Measurements from ENCODE around the gene WWOX.

The WWOX gene

GRCh38 chr16:78629173-78629572 lies 529.7 kb downstream of the WWOX start:
- Histone ChIP-seq H3K9ac (ENCODE audit: low read length) (no peak overlapping the region), H3K4me1 (ENCODE audit: control insufficient read depth, low read depth, low read length) (no peaks in the 10 kb centered on the region), H3K27me3 (ENCODE audit: control insufficient read depth, insufficient read depth, low read length) (no peaks in the 10 kb centered on the region), H3K4me3 (ENCODE audit: low read length) (no peak overlapping the region), H3K27ac (ENCODE audit: low read length) (no peak overlapping the region), H3K36me3 (ENCODE audit: control insufficient read depth, low read depth, low read length) (no peaks in the 10 kb centered on the region), H3K9me3 (ENCODE audit: control insufficient read depth, low read depth, low read length) (peaks cover 6% of the 10 kb centered on the region)

DNA sequence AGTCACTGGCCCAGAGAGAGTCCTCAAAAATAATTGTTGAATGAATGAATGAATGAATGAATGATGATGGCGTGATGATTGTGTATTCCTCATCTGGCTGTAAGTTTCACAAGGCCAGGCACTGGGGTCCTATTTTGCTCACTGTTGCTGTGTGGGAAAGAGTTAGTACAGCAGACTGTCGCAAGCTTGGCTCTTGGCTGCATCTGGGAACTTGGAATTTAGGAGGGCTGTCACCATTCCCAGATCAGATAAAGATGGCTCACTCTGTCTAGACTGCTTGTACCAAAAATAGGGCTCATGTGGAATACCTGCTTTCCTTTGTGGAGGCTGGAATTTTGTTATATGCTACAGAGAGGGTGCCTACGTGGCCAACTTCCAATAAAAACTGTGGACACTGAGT lies 530.6 kb downstream of the WWOX start:
- H3K36me3 ChIP-seq (ENCODE audit: control insufficient read depth, low read depth, low read length): no peaks in the 10 kb centered on the region
- H3K4me3 ChIP-seq (ENCODE audit: low read length): no peak overlapping the region
- no peaks in the 10 kb centered on the region for H3K4me1 ChIP-seq (ENCODE audit: control insufficient read depth, low read depth, low read length)
- no peak overlapping the region for H3K27ac ChIP-seq (ENCODE audit: low read length)
- no peaks in the 10 kb centered on the region for H3K27me3 ChIP-seq (ENCODE audit: control insufficient read depth, insufficient read depth, low read length)
- peaks cover 6% of the 10 kb centered on the region for H3K9me3 ChIP-seq (ENCODE audit: control insufficient read depth, low read depth, low read length)
- H3K9ac ChIP-seq (ENCODE audit: low read length): no peak overlapping the region

DNA sequence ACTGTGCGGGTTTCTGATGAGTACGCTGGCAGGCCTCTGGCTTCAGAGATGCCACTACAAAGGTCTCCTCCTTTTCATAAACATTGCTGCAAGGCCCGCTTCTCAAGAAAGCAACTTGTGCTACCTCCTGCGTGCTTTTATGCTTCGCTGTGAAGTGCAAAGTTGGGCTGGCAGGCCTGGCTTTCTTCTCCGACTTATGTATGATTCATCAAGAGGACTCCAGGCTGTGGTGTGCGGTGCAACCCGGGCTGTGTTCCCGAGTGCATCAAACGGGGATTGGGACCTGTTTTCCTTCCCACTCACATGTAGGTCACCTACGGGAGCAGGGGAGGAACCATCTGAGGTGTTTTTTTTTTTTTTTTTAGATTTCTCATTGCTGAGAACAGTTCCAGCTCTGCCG lies 534.1 kb downstream of the WWOX start:
- Histone ChIP-seq H3K36me3 (ENCODE audit: control insufficient read depth, low read depth, low read length) (no peaks in the 10 kb centered on the region), H3K9ac (ENCODE audit: low read length) (no peak overlapping the region), H3K4me1 (ENCODE audit: control insufficient read depth, low read depth, low read length) (no peaks in the 10 kb centered on the region), H3K9me3 (ENCODE audit: control insufficient read depth, low read depth, low read length) (peaks cover 6% of the 10 kb centered on the region), H3K4me3 (ENCODE audit: low read length) (no peak overlapping the region), H3K27me3 (ENCODE audit: control insufficient read depth, insufficient read depth, low read length) (no peaks in the 10 kb centered on the region), H3K27ac (ENCODE audit: low read length) (no peak overlapping the region)

- H3K36me3 ChIP-seq (ENCODE audit: control insufficient read depth, low read depth, low read length): no peaks in the 10 kb centered on the region
- no peak overlapping the region for H3K4me3 ChIP-seq (ENCODE audit: low read length)
- H3K27me3 ChIP-seq (ENCODE audit: control insufficient read depth, insufficient read depth, low read length): no peaks in the 10 kb centered on the region
- no peak overlapping the region for H3K9ac ChIP-seq (ENCODE audit: low read length)
- no peaks in the 10 kb centered on the region for H3K4me1 ChIP-seq (ENCODE audit: control insufficient read depth, low read depth, low read length)
- H3K27ac ChIP-seq (ENCODE audit: low read length): no peak overlapping the region
- H3K9me3 ChIP-seq (ENCODE audit: control insufficient read depth, low read depth, low read length): no peaks in the 10 kb centered on the region
These were observed 536.4 kb downstream of the WWOX start for GRCh38 chr16:78635807-78636206.

DNA sequence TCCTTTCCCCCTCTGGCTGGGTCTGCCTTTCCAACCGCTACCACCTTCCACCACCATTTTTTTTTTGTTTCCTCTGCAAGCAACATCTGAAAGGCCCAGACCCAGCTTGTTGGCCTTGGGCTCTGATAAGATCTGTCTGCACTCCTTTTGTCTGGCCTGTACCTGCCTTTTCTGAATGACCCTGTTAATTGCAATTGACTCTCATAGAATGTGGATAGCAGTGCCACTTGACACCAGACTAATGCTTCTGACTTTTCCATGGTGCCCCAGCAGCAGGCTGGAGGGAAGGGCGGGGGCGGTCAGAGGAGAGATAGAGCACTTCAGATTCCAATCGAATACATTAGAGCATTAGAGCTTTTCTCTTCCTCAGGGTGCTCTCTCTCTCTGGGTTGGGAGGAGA lies 538.9 kb downstream of the WWOX start:
- Histone ChIP-seq H3K27me3 (ENCODE audit: control insufficient read depth, insufficient read depth, low read length) (no peaks in the 10 kb centered on the region), H3K9me3 (ENCODE audit: control insufficient read depth, low read depth, low read length) (no peaks in the 10 kb centered on the region), H3K27ac (ENCODE audit: low read length) (no peak overlapping the region), H3K36me3 (ENCODE audit: control insufficient read depth, low read depth, low read length) (no peaks in the 10 kb centered on the region), H3K4me1 (ENCODE audit: control insufficient read depth, low read depth, low read length) (peaks cover 10% of the 10 kb centered on the region), H3K4me3 (ENCODE audit: low read length) (no peak overlapping the region), H3K9ac (ENCODE audit: low read length) (no peak overlapping the region)

- H3K27ac ChIP-seq (ENCODE audit: low read length): no peak overlapping the region
- no peak overlapping the region for H3K4me3 ChIP-seq (ENCODE audit: low read length)
- peaks cover 10% of the 10 kb centered on the region for H3K4me1 ChIP-seq (ENCODE audit: control insufficient read depth, low read depth, low read length)
- H3K9ac ChIP-seq (ENCODE audit: low read length): no peak overlapping the region
- no peaks in the 10 kb centered on the region for H3K27me3 ChIP-seq (ENCODE audit: control insufficient read depth, insufficient read depth, low read length)
- H3K9me3 ChIP-seq (ENCODE audit: control insufficient read depth, low read depth, low read length): no peaks in the 10 kb centered on the region
- no peaks in the 10 kb centered on the region for H3K36me3 ChIP-seq (ENCODE audit: control insufficient read depth, low read depth, low read length)
These were observed 540.3 kb downstream of the WWOX start for GRCh38 chr16:78639775-78640174.

DNA sequence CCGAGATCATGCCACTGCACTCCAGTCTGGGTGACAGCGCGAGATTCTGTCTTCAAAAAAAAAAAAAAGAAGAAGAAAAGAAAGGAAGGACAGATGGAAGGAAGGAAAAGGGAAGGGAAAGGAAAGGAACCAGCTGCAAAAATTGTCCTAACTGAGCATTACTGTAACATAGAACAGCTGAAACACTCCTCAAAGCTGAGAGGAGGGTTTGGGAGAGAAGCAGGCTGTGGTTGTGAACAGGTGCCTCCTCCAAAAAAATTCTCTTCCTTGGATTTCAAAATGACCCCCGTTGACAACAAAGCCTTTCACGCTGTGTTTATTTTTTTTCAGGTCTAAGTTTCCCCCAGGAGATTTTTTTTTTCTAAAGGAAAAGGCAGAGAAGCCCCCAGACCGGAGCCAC lies 541.4 kb downstream of the WWOX start:
- Histone ChIP-seq H3K9ac (ENCODE audit: low read length) (no peak overlapping the region), H3K4me1 (ENCODE audit: control insufficient read depth, low read depth, low read length) (peaks cover 10% of the 10 kb centered on the region), H3K9me3 (ENCODE audit: control insufficient read depth, low read depth, low read length) (no peaks in the 10 kb centered on the region), H3K36me3 (ENCODE audit: control insufficient read depth, low read depth, low read length) (no peaks in the 10 kb centered on the region), H3K4me3 (ENCODE audit: low read length) (peak overlapping the region; percentile 13), H3K27ac (ENCODE audit: low read length) (no peak overlapping the region), H3K27me3 (ENCODE audit: control insufficient read depth, insufficient read depth, low read length) (no peaks in the 10 kb centered on the region)

DNA sequence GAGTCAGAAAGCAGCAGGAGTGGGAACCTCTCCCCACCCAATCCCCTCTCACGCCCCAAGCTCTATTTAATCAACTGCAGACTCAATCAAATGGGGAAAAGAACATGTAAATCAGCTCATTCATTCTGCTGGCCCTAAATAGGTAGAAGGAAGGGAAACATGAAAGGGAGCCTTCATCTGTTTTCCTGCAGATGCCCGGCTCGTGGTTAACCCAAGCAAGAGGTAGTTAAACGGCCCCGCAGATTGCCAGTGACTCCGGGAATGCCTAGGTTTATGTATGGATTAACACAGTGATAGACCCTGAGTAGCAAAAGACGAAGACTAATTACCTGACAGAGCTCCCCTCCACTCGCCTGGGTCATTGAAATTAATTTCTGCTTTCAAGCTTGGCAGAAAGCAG lies 542.0 kb downstream of the WWOX start:
- peaks cover 10% of the 10 kb centered on the region for H3K4me1 ChIP-seq (ENCODE audit: control insufficient read depth, low read depth, low read length)
- no peaks in the 10 kb centered on the region for H3K36me3 ChIP-seq (ENCODE audit: control insufficient read depth, low read depth, low read length)
- no peaks in the 10 kb centered on the region for H3K27me3 ChIP-seq (ENCODE audit: control insufficient read depth, insufficient read depth, low read length)
- H3K4me3 ChIP-seq (ENCODE audit: low read length): peak overlapping the region; percentile 13
- H3K9me3 ChIP-seq (ENCODE audit: control insufficient read depth, low read depth, low read length): no peaks in the 10 kb centered on the region
- H3K9ac ChIP-seq (ENCODE audit: low read length): no peak overlapping the region
- H3K27ac ChIP-seq (ENCODE audit: low read length): no peak overlapping the region

GRCh38 chr16:78642621-78643285 lies 543.3 kb downstream of the WWOX start:
- Histone ChIP-seq H3K27me3 (ENCODE audit: control insufficient read depth, insufficient read depth, low read length) (no peaks in the 10 kb centered on the region), H3K9ac (ENCODE audit: low read length) (no peak overlapping the region), H3K36me3 (ENCODE audit: control insufficient read depth, low read depth, low read length) (no peaks in the 10 kb centered on the region), H3K4me3 (ENCODE audit: low read length) (no peak overlapping the region), H3K9me3 (ENCODE audit: control insufficient read depth, low read depth, low read length) (no peaks in the 10 kb centered on the region), H3K27ac (ENCODE audit: low read length) (no peak overlapping the region), H3K4me1 (ENCODE audit: control insufficient read depth, low read depth, low read length) (peaks cover 10% of the 10 kb centered on the region)

- Histone ChIP-seq H3K4me3 (ENCODE audit: low read length) (no peak overlapping the region), H3K9me3 (ENCODE audit: control insufficient read depth, low read depth, low read length) (no peaks in the 10 kb centered on the region), H3K4me1 (ENCODE audit: control insufficient read depth, low read depth, low read length) (peaks cover 10% of the 10 kb centered on the region), H3K36me3 (ENCODE audit: control insufficient read depth, low read depth, low read length) (no peaks in the 10 kb centered on the region), H3K27ac (ENCODE audit: low read length) (no peak overlapping the region), H3K9ac (ENCODE audit: low read length) (no peak overlapping the region), H3K27me3 (ENCODE audit: control insufficient read depth, insufficient read depth, low read length) (no peaks in the 10 kb centered on the region)
These were observed 546.2 kb downstream of the WWOX start for GRCh38 chr16:78645657-78646056.

- no peaks in the 10 kb centered on the region for H3K9me3 ChIP-seq (ENCODE audit: control insufficient read depth, low read depth, low read length)
- no peaks in the 10 kb centered on the region for H3K36me3 ChIP-seq (ENCODE audit: control insufficient read depth, low read depth, low read length)
These were observed 547.6 kb downstream of the WWOX start for GRCh38 chr16:78647019-78647418.

DNA sequence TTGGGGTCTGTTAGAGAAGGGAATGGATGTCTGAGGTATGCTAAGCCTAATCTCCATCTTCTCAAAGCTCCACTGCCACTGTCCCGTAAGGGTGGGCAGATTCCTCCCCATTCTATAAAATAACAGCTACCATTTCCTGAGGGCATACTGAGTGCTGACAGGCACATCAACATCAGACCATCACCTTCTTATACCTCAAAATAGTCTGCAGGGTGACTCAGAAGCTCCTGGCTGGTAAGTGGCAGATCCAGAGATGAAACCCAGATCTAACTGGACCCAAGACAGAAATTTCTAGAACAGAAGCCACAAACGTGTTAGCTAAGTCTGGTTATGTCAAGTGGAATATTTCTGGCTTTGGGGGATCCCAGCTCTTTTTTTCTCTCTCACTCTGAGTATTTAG lies 548.0 kb downstream of the WWOX start:
- Histone ChIP-seq H3K9me3 (ENCODE audit: control insufficient read depth, low read depth, low read length) (no peaks in the 10 kb centered on the region), H3K27me3 (ENCODE audit: control insufficient read depth, insufficient read depth, low read length) (no peaks in the 10 kb centered on the region), H3K4me3 (ENCODE audit: low read length) (no peak overlapping the region), H3K27ac (ENCODE audit: low read length) (no peak overlapping the region), H3K4me1 (ENCODE audit: control insufficient read depth, low read depth, low read length) (no peaks in the 10 kb centered on the region), H3K9ac (ENCODE audit: low read length) (no peak overlapping the region), H3K36me3 (ENCODE audit: control insufficient read depth, low read depth, low read length) (no peaks in the 10 kb centered on the region)

More at GRCh38 chr16:78647019-78647418, 547.6 kb downstream of the WWOX start:
- Histone ChIP-seq H3K27me3 (ENCODE audit: control insufficient read depth, insufficient read depth, low read length) (no peaks in the 10 kb centered on the region), H3K27ac (ENCODE audit: low read length) (no peak overlapping the region), H3K4me1 (ENCODE audit: control insufficient read depth, low read depth, low read length) (no peaks in the 10 kb centered on the region), H3K4me3 (ENCODE audit: low read length) (no peak overlapping the region), H3K9ac (ENCODE audit: low read length) (no peak overlapping the region)

Data from iPS-18a (cell line).